H1 (cell line): ENCODE measurements around the gene SPAST. TPM values are rescaled to one million over a fixed set of nuclear protein-coding genes. Genes with fewer than 3 reads are reported as not detected.

Experiments
- RAD21 ChIP-seq, 2 experiments: IDR thresholded peaks in 1 of 2; conservative IDR thresholded peaks in 1 of 2; 2 replicates each; pipeline ENCODE4 v1.6.1; 2011; ENCODE audit warnings: low read depth in 2 of 2, low read length in 2 of 2, improper control_type of control experiment in 1 of 2, inconsistent platforms in 1 of 2, mild to moderate bottlenecking in 1 of 2, moderate library complexity in 1 of 2
- SP2 ChIP-seq: IDR thresholded peaks from 2 replicates; pipeline ENCODE4 v1.6.1; 2012; ENCODE audit warnings: mild to moderate bottlenecking, low read length, inconsistent platforms
- TAF1 ChIP-seq: IDR thresholded peaks from 2 replicates; pipeline ENCODE4 v1.6.1; 2011; ENCODE audit warnings: mild to moderate bottlenecking, low read depth, low read length
- polyA plus RNA-seq, 7 experiments: library from polyadenylated mRNA; depleted of rRNA in 3 of 7; stranded (reverse) in 5 of 7; unstranded in 2 of 7; fragments of >200 nt in 5 of 7; fragments of 200-250 nt in 2 of 7; gene quantifications; 1 replicate in 5 of 7; 2 replicates in 1 of 7; 4 replicates in 1 of 7; pipeline versions ENCODE4 v1.2.1 to v1.2.3, GENCODE V29; 2011 to 2013; ENCODE audit warnings: missing spikeins in 2 of 7, mixed read lengths in 2 of 7
- total RNA-seq: library from RNA; stranded (reverse); fragmentation: NEBNext Ultra II Directional; extraction: Animal tissue kit (Norgen Biotek cat#: 25700); gene quantifications from 2 replicates; pipeline ENCODE4 v1.2.1, GENCODE V29; 2021

SPAST gene
- total and polyA plus RNA-seq, 2 of the 8 experiments (the other 6 are each of a cell fraction or from before 2014, with no cell fraction given): 4.4 to 36.0 TPM

- no peak for TF ChIP-seq RAD21 (IDR thresholded peaks at IDR 0.05 in 1 of 2, conservative IDR thresholded peaks at IDR 0.05 in 1 of 2; ENCODE audit: low read depth in 2 of 2, low read length in 2 of 2)
- no peak for TF ChIP-seq TAF1
- TF ChIP-seq SP2: no peak
Observed at GRCh38 chr2:32108111-32108510, 44.8 kb downstream of the SPAST start (continued).
